HUES6 (cell line): ENCODE results near the gene RAB8B.

ENCODE experiments used
- H3K27ac ChIP-seq: 2 replicates; pipeline ENCODE4 v1.7.0; 2013; ENCODE audit warnings: low read depth, mild to moderate bottlenecking, low read length, inconsistent platforms
- H3K27me3 ChIP-seq: 2 replicates; pipeline ENCODE4 v1.6.1; 2013; ENCODE audit warnings: low read length; ENCODE audit not compliant: control insufficient read depth, insufficient read depth
- H3K36me3 ChIP-seq: 2 replicates; pipeline ENCODE4 v1.6.1; 2013; ENCODE audit warnings: low read length; ENCODE audit not compliant: control insufficient read depth, insufficient read depth
- H3K4me1 ChIP-seq: 2 replicates; pipeline ENCODE4 v1.6.1; 2013; ENCODE audit warnings: low read length; ENCODE audit not compliant: control insufficient read depth, insufficient read depth
- H3K4me3 ChIP-seq: 2 replicates; pipeline ENCODE4 v1.5.1; 2013; ENCODE audit warnings: low read depth, low read length
- H3K9ac ChIP-seq: one replicate; pipeline ENCODE4 v1.6.1; 2013; ENCODE audit warnings: mild to moderate bottlenecking, low read length
- H3K9me3 ChIP-seq: 2 replicates; pipeline ENCODE4 v1.6.1; 2013; ENCODE audit warnings: low read depth, low read length; ENCODE audit not compliant: control insufficient read depth, insufficient read depth

RAB8B gene

DNA sequence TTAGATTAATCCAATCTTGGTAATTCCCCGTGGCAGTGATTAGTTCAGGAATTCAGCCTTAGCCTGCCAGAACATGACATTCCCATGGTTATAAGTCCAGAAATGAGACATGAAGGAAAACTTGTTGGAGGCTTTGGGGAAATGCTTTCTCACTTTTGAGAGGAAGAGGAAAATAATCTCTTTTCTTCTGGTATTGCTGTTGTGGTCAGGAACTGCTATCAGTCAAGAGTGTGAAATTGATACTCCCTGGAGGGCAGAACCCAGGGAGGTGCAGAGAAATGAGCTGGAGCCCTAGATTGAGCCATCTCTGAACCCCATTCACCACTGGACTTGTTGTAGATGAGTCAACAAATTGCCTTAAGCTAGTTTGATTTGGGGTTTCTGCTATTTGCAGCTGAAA, 49.4 kb downstream of the RAB8B start:
- no peaks in the 10 kb centered on the region for H3K36me3 ChIP-seq
- no peak overlapping the region for H3K4me3 ChIP-seq
- peaks cover 9% of the 10 kb centered on the region; the same call in 1 of the 2 replicates for H3K9me3 ChIP-seq
- H3K9ac ChIP-seq = no peak overlapping the region
- no peaks in the 10 kb centered on the region for H3K27me3 ChIP-seq
- no peak overlapping the region for H3K27ac ChIP-seq
- H3K4me1 ChIP-seq = no peaks in the 10 kb centered on the region

DNA sequence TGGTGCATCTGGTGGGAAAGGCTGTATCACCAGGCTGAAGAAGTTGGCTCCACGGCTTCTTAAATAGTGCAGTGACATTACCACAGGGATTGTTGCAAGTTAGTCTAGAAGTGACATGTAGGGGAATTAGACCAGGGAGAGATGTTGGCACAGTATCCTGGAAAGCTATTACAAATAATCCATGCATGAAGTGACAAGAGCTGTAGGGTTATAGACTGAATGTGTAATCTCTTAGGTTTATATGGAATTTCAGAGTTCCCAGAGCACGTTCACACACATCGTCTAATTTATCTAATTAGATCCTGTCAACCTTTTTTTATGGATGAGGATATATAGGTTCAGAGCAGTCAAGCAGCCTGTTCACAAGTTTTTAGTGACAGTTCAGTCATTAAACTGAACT, 50.7 kb downstream of the RAB8B start:
- no peak overlapping the region for H3K9ac ChIP-seq
- H3K4me1 ChIP-seq = no peaks in the 10 kb centered on the region
- no peak overlapping the region for H3K4me3 ChIP-seq
- peaks cover 11% of the 10 kb centered on the region; the same call in 1 of the 2 replicates for H3K9me3 ChIP-seq
- H3K36me3 ChIP-seq = no peaks in the 10 kb centered on the region; the same call in 1 of the 2 replicates
- H3K27me3 ChIP-seq = no peaks in the 10 kb centered on the region
- no peak overlapping the region for H3K27ac ChIP-seq

DNA sequence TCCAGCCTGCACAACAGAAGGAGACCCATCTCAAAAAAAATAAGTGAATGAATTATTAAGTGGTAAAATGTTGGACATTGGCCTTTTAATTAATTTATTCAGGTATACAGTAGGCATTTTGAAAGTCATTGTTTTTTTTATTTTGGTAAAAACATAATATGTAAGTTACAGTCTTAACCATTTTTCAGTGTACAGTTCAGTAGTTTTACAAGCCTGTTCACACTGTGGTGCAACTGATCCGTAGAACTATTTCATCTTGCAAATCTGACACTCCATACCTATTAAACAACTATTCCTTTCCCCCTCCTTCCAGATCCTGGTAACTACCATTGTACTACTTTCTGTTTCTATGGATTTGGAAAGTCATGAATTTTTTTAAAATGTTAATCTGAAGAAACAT, 51.9 kb downstream of the RAB8B start:
- Histone ChIP-seq H3K27ac (no peak overlapping the region), H3K27me3 (no peaks in the 10 kb centered on the region), H3K4me3 (no peak overlapping the region), H3K9me3 (peaks cover 11% of the 10 kb centered on the region; the same call in 1 of the 2 replicates), H3K9ac (no peak overlapping the region), H3K36me3 (peaks cover 3% of the 10 kb centered on the region), H3K4me1 (no peaks in the 10 kb centered on the region)

- Histone ChIP-seq H3K9me3 (peaks cover 11% of the 10 kb centered on the region; the same call in 1 of the 2 replicates), H3K4me1 (no peaks in the 10 kb centered on the region), H3K27me3 (no peaks in the 10 kb centered on the region), H3K27ac (no peak overlapping the region), H3K9ac (no peak overlapping the region), H3K4me3 (no peak overlapping the region), H3K36me3 (peaks cover 10% of the 10 kb centered on the region)
These were observed 53.7 kb downstream of the RAB8B start for GRCh38 chr15:63243101-63243500.

DNA sequence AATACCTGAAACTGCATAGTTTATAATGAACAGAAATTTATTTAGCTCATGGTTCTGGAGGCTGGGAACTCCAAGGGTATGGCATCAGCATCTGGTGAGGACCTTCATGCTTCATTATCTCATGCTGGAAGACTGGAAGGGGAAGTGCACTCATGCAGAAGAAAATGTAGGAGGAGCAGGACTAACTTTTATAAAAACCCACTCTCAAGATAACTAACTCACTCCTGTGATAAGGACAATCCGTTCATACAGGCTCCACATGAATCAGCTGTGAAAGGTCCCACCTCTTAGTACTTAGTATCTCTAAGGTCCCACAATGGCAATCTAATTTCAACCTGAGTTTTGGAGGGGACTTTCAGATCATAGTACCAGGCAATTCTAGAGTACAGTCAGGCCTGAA, 54.4 kb downstream of the RAB8B start:
- no peak overlapping the region for H3K9ac ChIP-seq
- no peak overlapping the region for H3K4me3 ChIP-seq

GRCh38 chr15:63244399-63244798, 55.0 kb downstream of the RAB8B start:
- H3K4me1 ChIP-seq = no peaks in the 10 kb centered on the region
- H3K36me3 ChIP-seq = peaks cover 11% of the 10 kb centered on the region
- no peaks in the 10 kb centered on the region for H3K27me3 ChIP-seq
- peaks cover 11% of the 10 kb centered on the region; the same call in 1 of the 2 replicates for H3K9me3 ChIP-seq
- no peak overlapping the region for H3K9ac ChIP-seq
- H3K27ac ChIP-seq = no peak overlapping the region
- H3K4me3 ChIP-seq = no peak overlapping the region

More for the DNA sequence above, 54.4 kb downstream of the RAB8B start:
- Histone ChIP-seq H3K27ac (no peak overlapping the region), H3K27me3 (no peaks in the 10 kb centered on the region), H3K36me3 (peaks cover 10% of the 10 kb centered on the region), H3K9me3 (peaks cover 11% of the 10 kb centered on the region; the same call in 1 of the 2 replicates), H3K4me1 (no peaks in the 10 kb centered on the region)

- no peaks in the 10 kb centered on the region for H3K4me1 ChIP-seq
These were observed 55.7 kb downstream of the RAB8B start for GRCh38 chr15:63244976-63245645.

GRCh38 chr15:63246691-63247469, 57.5 kb downstream of the RAB8B start:
- Histone ChIP-seq H3K9me3 (peaks cover 11% of the 10 kb centered on the region; the same call in 1 of the 2 replicates), H3K27ac (no peak overlapping the region), H3K4me1 (no peaks in the 10 kb centered on the region), H3K4me3 (no peak overlapping the region), H3K27me3 (no peaks in the 10 kb centered on the region), H3K36me3 (peaks cover 25% of the 10 kb centered on the region), H3K9ac (no peak overlapping the region)

More at GRCh38 chr15:63244976-63245645, 55.7 kb downstream of the RAB8B start:
- Histone ChIP-seq H3K27me3 (no peaks in the 10 kb centered on the region), H3K9me3 (peaks cover 11% of the 10 kb centered on the region; the same call in 1 of the 2 replicates), H3K9ac (no peak overlapping the region), H3K4me3 (no peak overlapping the region), H3K27ac (no peak overlapping the region), H3K36me3 (peaks cover 13% of the 10 kb centered on the region)

DNA sequence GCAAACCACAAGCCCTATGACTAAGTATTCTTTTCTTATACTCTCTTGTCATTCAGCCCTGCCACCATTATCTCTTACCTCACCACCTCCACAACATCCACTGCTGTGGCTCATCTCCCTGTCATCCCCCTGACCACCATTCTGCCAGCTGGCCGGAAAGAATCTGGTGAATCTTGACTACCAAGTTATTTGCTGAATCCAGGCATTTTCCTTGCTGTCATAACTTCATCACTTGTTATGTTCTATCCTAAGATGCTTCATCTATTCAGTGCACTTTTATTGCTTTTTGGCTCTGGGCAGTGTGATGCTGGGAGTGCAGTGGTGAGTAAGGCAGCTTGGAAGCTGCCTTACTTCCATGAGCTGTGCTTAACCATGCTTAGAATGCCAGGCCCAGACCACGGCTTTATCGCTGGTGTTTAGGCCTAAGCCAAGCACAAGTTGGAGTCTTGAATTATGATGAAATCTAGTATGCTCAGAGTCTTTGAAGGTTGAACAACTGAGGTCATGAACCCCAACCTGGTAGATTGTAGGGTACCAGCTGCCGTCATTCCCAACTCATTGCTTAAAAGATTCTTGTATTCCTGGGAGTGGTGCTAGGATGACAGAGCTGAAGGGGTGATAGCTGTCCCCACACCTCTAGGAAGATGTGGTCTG, 61.0 kb downstream of the RAB8B start:
- Histone ChIP-seq H3K27me3 (no peaks in the 10 kb centered on the region), H3K9me3 (no peaks in the 10 kb centered on the region), H3K27ac (no peak overlapping the region), H3K4me3 (no peak overlapping the region), H3K4me1 (peaks cover 6% of the 10 kb centered on the region), H3K36me3 (peaks cover 26% of the 10 kb centered on the region), H3K9ac (no peak overlapping the region)

GRCh38 chr15:63251701-63252100, 62.3 kb downstream of the RAB8B start:
- peaks cover 18% of the 10 kb centered on the region for H3K4me1 ChIP-seq
- H3K27me3 ChIP-seq = no peaks in the 10 kb centered on the region
- no peak overlapping the region for H3K27ac ChIP-seq
- H3K4me3 ChIP-seq = no peak overlapping the region
- H3K9me3 ChIP-seq = no peaks in the 10 kb centered on the region
- no peak overlapping the region for H3K9ac ChIP-seq
- peaks cover 20% of the 10 kb centered on the region for H3K36me3 ChIP-seq

DNA sequence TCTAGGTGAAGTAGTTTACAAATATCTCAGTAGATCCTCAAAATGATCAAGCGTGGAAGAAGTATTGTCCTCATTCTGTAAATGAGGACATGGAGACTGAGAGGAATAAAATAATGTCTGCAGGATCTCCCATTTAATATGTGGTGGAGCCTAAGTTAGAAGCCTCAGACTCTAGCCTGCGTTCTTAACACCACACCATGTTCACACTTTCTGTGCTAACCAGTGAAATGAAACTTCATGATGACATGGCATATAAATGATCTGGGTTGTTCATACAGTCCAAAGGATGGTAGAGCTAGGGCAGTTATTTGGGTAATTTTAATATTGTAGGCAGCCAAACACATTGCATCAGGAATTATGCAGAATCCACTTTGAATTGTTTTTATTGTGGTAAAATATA, 62.9 kb downstream of the RAB8B start:
- no peak overlapping the region for H3K27ac ChIP-seq

More for the DNA sequence above, 62.9 kb downstream of the RAB8B start:
- Histone ChIP-seq H3K4me1 (peaks cover 24% of the 10 kb centered on the region), H3K9me3 (no peaks in the 10 kb centered on the region), H3K4me3 (no peak overlapping the region), H3K36me3 (peaks cover 20% of the 10 kb centered on the region), H3K9ac (no peak overlapping the region), H3K27me3 (no peaks in the 10 kb centered on the region)
